T-cell (primary cell): ENCODE data around the gene TBRG1. TPM values are rescaled to one million over a fixed set of nuclear protein-coding genes. Genes with fewer than 3 reads are reported as not detected.
A peak's percentile ranks its signal among the peaks of the same experiment; 100 is the strongest.

Experiments
- ATAC-seq, 4 experiments: fragments of 200-7000 bp in 3 of 4; fragments of 150-1000 bp in 1 of 4; cut with Tn5 transposase; replicated peaks in 1 of 4; 1 replicate in 3 of 4; 2 replicates in 1 of 4; pipeline ENCODE4 v1.10.0; 2021; ENCODE audit warnings: moderate library complexity in 3 of 4, mild to moderate bottlenecking in 2 of 4, moderate number of reproducible peaks in 1 of 4
- CTCF ChIA-PET, 2 donors: fragments of 300-600 bp; sonication (Branson Sonifier 250); formaldehyde crosslinking; loops; one replicate each; lab custom pipeline; 2022; ENCODE audit warnings: antibody characterized with exemption in 2 of 2; lab: Charles Lee
- POLR2A ChIA-PET, 2 donors: fragments of 300-600 bp; sonication (Branson Sonifier 250); formaldehyde crosslinking; loops; one replicate each; lab custom pipeline; 2022; ENCODE audit warnings: antibody characterized with exemption in 2 of 2; lab: Charles Lee
- DNase-seq, 35 experiments: peaks; one replicate each; pipeline versions ENCODE4 v3.0.0 to v3.0.0-alpha.2; 2013 to 2023
- H3K27ac ChIP-seq: one replicate; pipeline ENCODE4 v1.5.1; 2013; ENCODE audit warnings: low read length
- H3K27me3 ChIP-seq, 2 experiments: replicated peaks in 1 of 2; 1 replicate in 1 of 2; 2 replicates in 1 of 2; pipeline versions ENCODE4 v1.6.1 to v1.7.0; 2013; ENCODE audit warnings: low read length in 1 of 2, mixed read lengths in 1 of 2; ENCODE audit not compliant: control insufficient read depth in 2 of 2, insufficient read depth in 2 of 2; ENCODE audit errors: extremely low read depth in 1 of 2
- H3K36me3 ChIP-seq, 2 donors: 1 replicate in 1 of 2; 2 replicates in 1 of 2; pipeline versions ENCODE4 v1.6.1 to v1.7.0; 2013; ENCODE audit warnings: low read length in 1 of 2; ENCODE audit not compliant: control insufficient read depth in 2 of 2, insufficient read depth in 1 of 2; ENCODE audit errors: extremely low read depth in 1 of 2
- H3K4me1 ChIP-seq, 2 experiments: 1 replicate in 1 of 2; 2 replicates in 1 of 2; pipeline versions ENCODE4 v1.6.1 to v1.7.0; 2013; ENCODE audit warnings: low read length in 2 of 2, mixed read lengths in 1 of 2; ENCODE audit not compliant: insufficient read depth in 2 of 2, control insufficient read depth in 1 of 2; ENCODE audit errors: extremely low read depth in 1 of 2
- H3K4me3 ChIP-seq, 2 donors: 1 replicate in 1 of 2; 2 replicates in 1 of 2; pipeline versions ENCODE4 v1.5.1 to v1.7.0; 2013; ENCODE audit warnings: mild to moderate bottlenecking in 2 of 2, low read length in 1 of 2, moderate library complexity in 1 of 2; ENCODE audit not compliant: control insufficient read depth in 1 of 2; ENCODE audit errors: extremely low read depth in 1 of 2
- H3K9me3 ChIP-seq: 2 replicates; pipeline ENCODE4 v1.7.0; 2013
- H3K27ac Mint-ChIP-seq, 2 donors: one replicate each; pipeline ENCODE4 v1.8.0; 2020 to 2021; ENCODE audit warnings: mild to moderate bottlenecking in 2 of 2, mixed read lengths in 2 of 2
- H3K27me3 Mint-ChIP-seq, 2 donors: one replicate each; pipeline ENCODE4 v1.8.0; 2021 to 2022; ENCODE audit warnings: mixed read lengths in 2 of 2
- H3K36me3 Mint-ChIP-seq: one replicate; pipeline ENCODE4 v1.8.0; 2021; ENCODE audit warnings: mixed read lengths
- H3K4me1 Mint-ChIP-seq, 3 donors: one replicate each; pipeline ENCODE4 v1.8.0; 2020 to 2022; ENCODE audit warnings: mixed read lengths in 3 of 3, mild to moderate bottlenecking in 1 of 3
- H3K4me3 Mint-ChIP-seq, 3 donors: one replicate each; pipeline ENCODE4 v1.8.0; 2020 to 2022; ENCODE audit warnings: mild to moderate bottlenecking in 3 of 3, mixed read lengths in 3 of 3, moderate library complexity in 3 of 3
- H3K9me3 Mint-ChIP-seq, 3 donors: one replicate each; pipeline ENCODE4 v1.8.0; 2020 to 2022; ENCODE audit warnings: mixed read lengths in 3 of 3
- WGBS: methylation state at CpG from one replicate; pipeline ENCODE4 v1.1.5; 2013; ENCODE audit warnings: missing lambda C conversion rate; ENCODE audit not compliant: insufficient coverage; 5-methylcytosine and 5-hydroxymethylcytosine counted together
- total RNA-seq, 35 experiments: library from RNA in 6 of 35; stranded (reverse) in 6 of 35; fragments of 120-200 nt in 1 of 35; gene quantifications; one replicate each; pipeline versions ENCODE4 v1.2.1 to v1.2.4 and lab custom pipeline; 2013 to 2026

TBRG1 gene, protein sequence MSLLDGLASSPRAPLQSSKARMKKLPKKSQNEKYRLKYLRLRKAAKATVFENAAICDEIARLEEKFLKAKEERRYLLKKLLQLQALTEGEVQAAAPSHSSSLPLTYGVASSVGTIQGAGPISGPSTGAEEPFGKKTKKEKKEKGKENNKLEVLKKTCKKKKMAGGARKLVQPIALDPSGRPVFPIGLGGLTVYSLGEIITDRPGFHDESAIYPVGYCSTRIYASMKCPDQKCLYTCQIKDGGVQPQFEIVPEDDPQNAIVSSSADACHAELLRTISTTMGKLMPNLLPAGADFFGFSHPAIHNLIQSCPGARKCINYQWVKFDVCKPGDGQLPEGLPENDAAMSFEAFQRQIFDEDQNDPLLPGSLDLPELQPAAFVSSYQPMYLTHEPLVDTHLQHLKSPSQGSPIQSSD
- total RNA-seq (10 to 100 TPM; 55.5 to 74.8 (median 72.0) TPM), total RNA-seq (lab: John Stamatoyannopoulos, UW) (70.1 to 141 (median 98.8) reads per million in 29 experiments)
- 42.6 TPM for total RNA-seq (2013)

DNA sequence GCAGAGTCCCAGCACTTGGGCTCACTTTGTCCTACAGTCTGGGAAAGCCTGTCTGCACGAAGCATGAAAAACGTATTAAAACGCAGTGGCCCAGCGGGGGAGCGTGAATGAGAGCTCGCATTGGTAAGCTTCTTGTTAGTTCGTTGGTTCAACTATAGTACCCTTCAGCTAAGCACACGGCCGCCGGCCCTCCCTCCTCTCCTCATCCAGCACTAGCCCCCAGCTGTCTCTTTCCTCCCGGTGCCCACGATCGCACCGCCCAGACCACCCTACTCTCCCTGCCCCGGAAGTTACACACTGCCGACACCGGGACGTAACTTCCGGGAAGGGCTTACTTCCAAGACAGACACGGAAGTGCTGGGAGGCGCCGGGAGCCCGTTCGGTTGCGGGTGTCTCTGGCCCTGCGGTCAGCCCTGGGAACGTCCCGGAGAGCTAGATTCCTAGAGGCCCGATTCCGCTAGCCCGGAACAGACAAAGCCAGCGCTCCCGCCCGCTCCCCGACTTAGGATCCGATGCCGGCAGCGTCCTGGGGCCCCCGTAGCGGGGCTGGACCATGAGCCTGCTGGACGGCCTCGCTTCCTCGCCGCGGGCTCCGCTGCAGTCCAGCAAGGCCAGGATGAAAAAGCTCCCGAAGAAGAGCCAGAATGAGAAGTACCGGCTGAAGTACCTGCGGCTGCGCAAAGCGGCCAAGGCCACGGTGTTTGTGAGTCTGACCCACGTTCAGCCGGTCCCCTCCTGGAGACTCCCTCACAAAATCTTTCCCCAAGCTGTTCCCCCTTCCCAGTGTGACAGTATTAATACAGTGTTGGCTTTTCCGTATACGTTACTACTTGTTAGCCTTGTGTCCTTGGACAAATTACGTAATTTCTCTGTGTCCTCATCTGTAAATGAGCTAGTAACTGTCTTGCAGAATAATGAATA lies at the start of gene TBRG1:
TSS of gene TBRG1 (plus strand) at position 334 of the 921 bp plus-strand sequence. CDS start at position 554, 220 bp downstream.
- peaks cover 40 to 48% (median 45%) of the 10 kb centered on the region in 3 donors for H3K4me1 Mint-ChIP-seq
- H3K36me3 Mint-ChIP-seq = peaks cover 14% of the 10 kb centered on the region

GRCh38 chr11:124577716-124578427 lies 44.8 kb upstream of the TBRG1 start:
- Mint-ChIP-seq H3K4me3 (no peak overlapping the region), H3K9me3 (no peaks in the 10 kb centered on the region), H3K27me3 (peaks cover 12 to 24% of the 10 kb centered on the region in 2 donors), H3K27ac (no peak overlapping the region), H3K4me1 (no peaks in the 10 kb centered on the region), H3K36me3 (no peaks in the 10 kb centered on the region)
- DNase-seq (no peak), ATAC-seq (no peak)
- Histone ChIP-seq H3K27me3 (peaks cover 0 to 10% of the 10 kb centered on the region in 2 experiments), H3K36me3 (no peaks in the 10 kb centered on the region), H3K27ac (no peak overlapping the region), H3K4me1 (no peaks in the 10 kb centered on the region), H3K4me3 (no peak overlapping the region), H3K9me3 (no peaks in the 10 kb centered on the region)
- 86% methylated on average over 3 of the region's 6 CpGs for WGBS
- ChIA-PET POLR2A (interaction anchor here in 1 of 2 donors (0.6 kb wide), 1 partner anchor 41 kb away, joined by 3 read pairs; no protein-coding TSS in a partner anchor), CTCF (interaction anchor here in 1 of 2 donors (1.3 kb wide), 1 partner anchor 8 kb away, joined by 4 read pairs; no protein-coding TSS in a partner anchor)

More for the DNA sequence above, at the start of gene TBRG1:
- no peaks in the 10 kb centered on the region for H3K9me3 ChIP-seq
- CTCF ChIA-PET = interaction anchor here (0.5 to 2.4 kb wide), 10 partner anchors 12 to 1600 kb away, joined by 3 to 14 read pairs (median 3); partner anchors contain the start of genes SIAE (in 1 of the 2) and SPA17 (in 1 of the 2)
- no peaks in the 10 kb centered on the region for H3K27me3 ChIP-seq
- Mint-ChIP-seq H3K27me3 (peaks cover 10 to 13% of the 10 kb centered on the region in 2 donors), H3K9me3 (no peaks in the 10 kb centered on the region), H3K27ac (peak within 1 kb of the TSS; percentile 98), H3K4me3 (peak within 1 kb of the TSS; percentile 95 to 99 (median 96))
- peaks cover 17% of the 10 kb centered on the region in 2 experiments for H3K4me1 ChIP-seq
- WGBS = under 1% methylated on average over 49 of the region's 57 CpGs
- H3K4me3 ChIP-seq = peak within 1 kb of the TSS; percentile 84 to 90
- ATAC-seq = peak; percentile 96 to 99 (median 98)
- DNase-seq = peak; percentile 55 to 91 (median 79)
- peak within 1 kb of the TSS; percentile 76 for H3K27ac ChIP-seq
- POLR2A ChIA-PET = interaction anchor here (0.5 to 1.2 kb wide), 12 partner anchors 8 to 894 kb away, joined by 3 to 8 read pairs (median 3); partner anchors contain the start of genes SIAE (in 1 of the 2), SPA17 (in 1 of the 2) and TMEM218 (in 1 of the 2)
- peaks cover 7 to 30% of the 10 kb centered on the region in 2 donors for H3K36me3 ChIP-seq

- no peak overlapping the region for H3K27ac ChIP-seq
- H3K27me3 Mint-ChIP-seq = peaks cover 10 to 22% of the 10 kb centered on the region in 2 donors
- H3K27ac Mint-ChIP-seq = no peak overlapping the region
- H3K4me3 Mint-ChIP-seq = no peak overlapping the region
- H3K36me3 ChIP-seq = no peaks in the 10 kb centered on the region
- ATAC-seq (no peak), DNase-seq (no peak)
- CTCF ChIA-PET = no interaction called here
- H3K9me3 ChIP-seq = no peaks in the 10 kb centered on the region
- peaks cover 0 to 10% of the 10 kb centered on the region in 2 experiments for H3K27me3 ChIP-seq
- POLR2A ChIA-PET = no interaction called here
- no peaks in the 10 kb centered on the region for H3K4me1 ChIP-seq
- H3K4me3 ChIP-seq = no peak overlapping the region
- WGBS = no CpG with 5 or more reads among the region's 4 CpGs
- H3K36me3 Mint-ChIP-seq = no peaks in the 10 kb centered on the region
- H3K9me3 Mint-ChIP-seq = no peaks in the 10 kb centered on the region
- no peaks in the 10 kb centered on the region for H3K4me1 Mint-ChIP-seq
Measured at GRCh38 chr11:124578761-124579160, 43.9 kb upstream of the TBRG1 start.

GRCh38 chr11:124581817-124582216 lies 40.8 kb upstream of the TBRG1 start:
- H3K27ac Mint-ChIP-seq = no peak overlapping the region
- H3K36me3 Mint-ChIP-seq = no peaks in the 10 kb centered on the region
- ATAC-seq (no peak), DNase-seq (no peak)
- H3K4me1 Mint-ChIP-seq = no peaks in the 10 kb centered on the region
- H3K27me3 Mint-ChIP-seq = peaks cover 10 to 17% of the 10 kb centered on the region in 2 donors
- Histone ChIP-seq H3K4me3 (no peak overlapping the region), H3K9me3 (no peaks in the 10 kb centered on the region), H3K27me3 (peaks cover 0 to 13% of the 10 kb centered on the region in 2 experiments), H3K4me1 (no peaks in the 10 kb centered on the region), H3K27ac (no peak overlapping the region), H3K36me3 (no peaks in the 10 kb centered on the region)
- POLR2A ChIA-PET = no interaction called here
- CTCF ChIA-PET = no interaction called here
- H3K9me3 Mint-ChIP-seq = no peaks in the 10 kb centered on the region
- no peak overlapping the region for H3K4me3 Mint-ChIP-seq
- 60% methylated on average over 1 of the region's 6 CpGs for WGBS

DNA sequence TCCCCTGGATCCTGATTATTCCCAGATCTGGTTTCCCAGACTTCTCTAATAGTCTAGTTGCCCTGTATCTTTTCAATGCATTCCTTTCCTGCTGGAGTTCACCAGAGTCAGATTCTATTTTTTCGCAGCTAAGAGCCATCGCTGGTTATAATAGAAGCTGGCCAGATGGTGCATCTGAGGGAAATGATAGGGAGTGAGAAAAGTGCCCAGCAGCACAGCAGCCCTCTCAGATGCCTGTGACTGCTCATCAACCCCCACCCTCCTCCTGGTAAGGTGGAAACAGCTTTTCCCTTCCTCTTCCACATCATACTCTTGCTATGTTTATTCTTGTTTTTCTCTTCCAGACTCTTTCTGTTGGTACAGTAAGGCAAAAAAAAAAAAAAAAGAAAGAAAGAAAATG lies 40.1 kb upstream of the TBRG1 start:
- H3K4me3 ChIP-seq = no peak overlapping the region
- H3K4me1 Mint-ChIP-seq = no peaks in the 10 kb centered on the region
- H3K4me1 ChIP-seq = no peaks in the 10 kb centered on the region
- peaks cover 15 to 23% of the 10 kb centered on the region in 2 donors for H3K27me3 Mint-ChIP-seq
- H3K27ac Mint-ChIP-seq = no peak overlapping the region
- ChIA-PET POLR2A (no interaction called here), CTCF (interaction anchor here (0.7 to 0.9 kb wide), 2 partner anchors 49 to 515 kb away, joined by 3 to 4 read pairs; no protein-coding TSS in a partner anchor)
- H3K36me3 ChIP-seq = no peaks in the 10 kb centered on the region
- no peaks in the 10 kb centered on the region for H3K36me3 Mint-ChIP-seq
- no CpG with 5 or more reads among the region's 2 CpGs for WGBS
- ATAC-seq (no peak), DNase-seq (no peak)
- no peaks in the 10 kb centered on the region for H3K9me3 ChIP-seq
- no peak overlapping the region for H3K27ac ChIP-seq
- peaks cover 0 to 13% of the 10 kb centered on the region in 2 experiments for H3K27me3 ChIP-seq
- H3K4me3 Mint-ChIP-seq = no peak overlapping the region
- no peaks in the 10 kb centered on the region for H3K9me3 Mint-ChIP-seq
